Panc1 (cell line): ENCODE results near the gene ZBTB47.

Source experiments
- POLR2AphosphoS5 ChIP-seq: IDR thresholded peaks from 2 replicates; pipeline ENCODE4 v1.6.1; 2012; ENCODE audit warnings: mild to moderate bottlenecking, low read depth, low read length, moderate library complexity
- TF ChIP-seq, protein P1 (sequence below): fragments of 450-650 bp; IDR thresholded peaks from 2 replicates; pipeline ENCODE4 v1.5.1; 2017; ENCODE audit warnings: mild to moderate bottlenecking

DNA sequence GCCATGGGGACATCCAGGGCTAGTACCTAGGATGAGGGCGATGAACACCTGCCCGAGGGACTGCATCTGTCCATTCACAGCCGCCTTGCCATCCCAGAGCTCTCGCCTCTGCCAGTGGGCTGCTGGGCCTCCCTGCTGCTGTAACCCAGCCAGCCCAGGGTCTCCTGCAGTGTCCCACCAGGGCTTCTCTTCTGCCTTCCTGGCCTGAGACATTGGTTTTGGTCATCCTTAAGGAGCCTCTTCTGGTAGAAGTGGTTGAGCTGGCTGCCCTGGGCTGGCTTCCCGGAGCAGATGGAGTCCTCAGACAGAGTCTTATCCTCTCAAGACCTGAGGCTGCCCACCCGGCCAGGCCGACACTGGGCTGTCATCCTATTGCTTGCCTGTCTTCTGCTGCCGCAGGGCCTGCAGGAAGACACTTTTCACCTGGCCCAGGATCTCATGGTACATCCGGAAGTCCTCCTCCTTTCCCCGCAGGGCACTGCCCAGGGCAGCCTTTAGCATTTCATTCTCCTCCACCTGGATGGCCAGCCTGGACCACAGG is 55.2 kb downstream of the ZBTB47 start:
- no peak for TF ChIP-seq POLR2AphosphoS5
- TF ChIP-seq, protein P1, sequence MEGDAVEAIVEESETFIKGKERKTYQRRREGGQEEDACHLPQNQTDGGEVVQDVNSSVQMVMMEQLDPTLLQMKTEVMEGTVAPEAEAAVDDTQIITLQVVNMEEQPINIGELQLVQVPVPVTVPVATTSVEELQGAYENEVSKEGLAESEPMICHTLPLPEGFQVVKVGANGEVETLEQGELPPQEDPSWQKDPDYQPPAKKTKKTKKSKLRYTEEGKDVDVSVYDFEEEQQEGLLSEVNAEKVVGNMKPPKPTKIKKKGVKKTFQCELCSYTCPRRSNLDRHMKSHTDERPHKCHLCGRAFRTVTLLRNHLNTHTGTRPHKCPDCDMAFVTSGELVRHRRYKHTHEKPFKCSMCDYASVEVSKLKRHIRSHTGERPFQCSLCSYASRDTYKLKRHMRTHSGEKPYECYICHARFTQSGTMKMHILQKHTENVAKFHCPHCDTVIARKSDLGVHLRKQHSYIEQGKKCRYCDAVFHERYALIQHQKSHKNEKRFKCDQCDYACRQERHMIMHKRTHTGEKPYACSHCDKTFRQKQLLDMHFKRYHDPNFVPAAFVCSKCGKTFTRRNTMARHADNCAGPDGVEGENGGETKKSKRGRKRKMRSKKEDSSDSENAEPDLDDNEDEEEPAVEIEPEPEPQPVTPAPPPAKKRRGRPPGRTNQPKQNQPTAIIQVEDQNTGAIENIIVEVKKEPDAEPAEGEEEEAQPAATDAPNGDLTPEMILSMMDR = no peak
